Suprapubic skin (tissue), 4 donors: ENCODE measurements around the gene TMEM236. TPM values are rescaled to one million over a fixed set of nuclear protein-coding genes. Genes with fewer than 3 reads are reported as not detected.

Source experiments
- DNase-seq, 2 donors: peaks; one replicate each; pipeline ENCODE4 v3.0.0-alpha.2; 2019; ENCODE audit warnings: low spot score in 2 of 2
- H3K27ac ChIP-seq: fragments of 200-600 bp; sonication (generic); one replicate; pipeline ENCODE4 v1.5.1; 2019
- H3K27me3 ChIP-seq: fragments of 200-600 bp; sonication (generic); one replicate; pipeline ENCODE4 v1.5.1; 2019
- H3K36me3 ChIP-seq: fragments of 200-600 bp; sonication (generic); one replicate; pipeline ENCODE4 v1.5.1; 2019
- H3K4me1 ChIP-seq: fragments of 200-600 bp; sonication (generic); one replicate; pipeline ENCODE4 v1.5.1; 2019
- H3K4me3 ChIP-seq: fragments of 200-600 bp; sonication (generic); one replicate; pipeline ENCODE4 v1.5.1; 2019; ENCODE audit warnings: mild to moderate bottlenecking
- H3K9me3 ChIP-seq: fragments of 200-600 bp; sonication (generic); one replicate; pipeline ENCODE4 v1.5.1; 2019
- CTCF ChIP-seq, 2 donors: fragments of 200-600 bp in 1 of 2; fragments of 450-650 bp in 1 of 2; sonication (generic) in 1 of 2; IDR thresholded peaks; one replicate each; pipeline ENCODE4 v1.5.1; 2016 to 2019; ENCODE audit warnings: antibody characterized with exemption in 2 of 2, mild to moderate bottlenecking in 1 of 2, moderate library complexity in 1 of 2
- EP300 ChIP-seq: sonication (generic); formaldehyde crosslinking; IDR thresholded peaks from one replicate; pipeline ENCODE4 v1.6.1; 2017; ENCODE audit warnings: antibody characterized with exemption
- POLR2A ChIP-seq, 2 donors: fragments of 450-650 bp; IDR thresholded peaks; one replicate each; pipeline ENCODE4 v1.6.1; 2017; ENCODE audit warnings: antibody characterized with exemption in 2 of 2, mild to moderate bottlenecking in 2 of 2, moderate library complexity in 2 of 2
- POLR2AphosphoS5 ChIP-seq, 3 donors: sonication (generic); formaldehyde crosslinking; IDR thresholded peaks; one replicate each; pipeline ENCODE4 v1.6.1; 2017; ENCODE audit warnings: antibody characterized with exemption in 3 of 3
- WGBS: methylation state at CpG from one replicate; pipeline ENCODE4 v1.1.5; 2018; 5-methylcytosine and 5-hydroxymethylcytosine counted together
- total RNA-seq, 4 donors: library from RNA; depleted of rRNA; stranded (reverse); fragments of >200 nt; gene quantifications; one replicate each; pipeline ENCODE4 v1.1.0, GENCODE V29; 2016

The TMEM236 gene
- total RNA-seq, 4 donors from 2014 or later, result 0.11 to 0.39 (median 0.13) TPM; not detected in 1

GRCh38 chr10:17848646-17849045 lies 96.6 kb downstream of the TMEM236 start:
- TF ChIP-seq POLR2A (IDR thresholded peaks at IDR 0.05) (no peak), EP300 (no peak), CTCF (IDR thresholded peaks at IDR 0.05) (no peak), POLR2AphosphoS5 (IDR thresholded peaks at IDR 0.05) (no peak)
- H3K4me1 ChIP-seq, result no peaks in the 10 kb centered on the region
- no peak overlapping the region for H3K27ac ChIP-seq
- no peak overlapping the region for H3K4me3 ChIP-seq
- H3K9me3 ChIP-seq, result no peaks in the 10 kb centered on the region
- no peak for DNase-seq
- H3K36me3 ChIP-seq, result no peaks in the 10 kb centered on the region
- H3K27me3 ChIP-seq, result no peaks in the 10 kb centered on the region
- 85% methylated on average over 5 of the region's 5 CpGs for WGBS

Other genes with a start within 250 kb of the TMEM236 start
- 10 to 100 TPM in 1 of 4 donors, 1 to 10 TPM in 2, under 1 TPM in 1; 0.53 to 11.5 (median 3.7) TPM for gene HACD1, start 134.8 kb upstream of the TMEM236 start, total RNA-seq
- 10 to 100 TPM; 19.4 to 28.6 (median 22.8) TPM for gene STAM, start 108.0 kb upstream of the TMEM236 start, total RNA-seq
- gene MRC1, start 57.1 kb downstream of the TMEM236 start, total RNA-seq, result 1 to 10 TPM; 3.3 to 9.8 (median 5.9) TPM
- not detected for gene SLC39A12, start 199.7 kb downstream of the TMEM236 start, total RNA-seq